ENCODE results near the gene PCSK4. TPM values are rescaled to one million over a fixed set of nuclear protein-coding genes. Genes with fewer than 3 reads are reported as not detected.
"Not testable (repeated sequence)": the region's sequence is repeated elsewhere in the genome, so short reads cannot be mapped to it uniquely, and the experiment has no call there.

The PCSK4 gene
- total RNA-seq, 1 experiment from 2014 or later, result 9.1 TPM

DNA sequence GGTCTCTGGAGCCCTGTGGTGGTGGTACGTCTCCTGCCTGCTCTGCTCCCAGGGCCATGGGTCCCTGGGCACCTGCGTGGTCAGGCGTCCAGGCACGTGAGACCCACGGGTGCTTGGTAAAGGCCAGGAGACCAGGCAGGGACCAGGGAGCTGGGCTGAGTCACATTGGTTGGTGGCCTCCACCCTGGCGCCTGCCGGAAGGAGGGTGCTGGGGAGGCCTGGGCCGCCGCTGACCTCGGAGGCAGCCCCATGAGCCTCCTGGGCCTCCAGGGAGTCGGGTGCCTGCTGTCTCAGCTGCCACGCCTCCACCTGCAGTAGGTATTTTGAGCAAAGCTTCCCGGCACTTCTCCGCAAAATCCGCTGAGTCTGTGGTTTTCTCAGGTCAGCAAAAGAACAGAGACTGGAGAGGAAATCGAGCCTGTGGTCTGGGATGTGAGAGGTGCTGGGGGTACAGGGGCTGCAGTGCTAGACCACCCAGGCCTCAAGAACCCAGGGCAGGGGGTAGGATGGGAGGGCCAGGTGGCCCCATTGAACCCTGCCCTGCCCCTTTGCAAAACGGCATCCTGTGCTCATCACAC, 30.1 kb upstream of the PCSK4 start:
- no peaks in the 10 kb centered on the region for H3K23me2 ChIP-seq (ENCODE audit: insufficient read length, low read depth, low read length, poor library complexity, severe bottlenecking)
- H4K5ac ChIP-seq (ENCODE audit: insufficient read length, low read depth, low read length), result no peak overlapping the region
- Mint-ChIP-seq H3K27ac (no peak overlapping the region), H3K27me3 (ENCODE audit: low read depth) (peaks cover 81% of the 10 kb centered on the region), H3K36me3 (ENCODE audit: insufficient read depth in 1 of 3, low read depth in 3 of 3) (no peaks in the 10 kb centered on the region), H3K4me3 (no peak overlapping the region), H3K4me1 (peaks cover 6 to 7% of the 10 kb centered on the region in 2 experiments; a peak in 3 of 4 replicates), H3K9me3 (peaks cover 0 to 14% of the 10 kb centered on the region in 2 experiments; a peak in 3 of 5 replicates)
- TF ChIP-seq, protein P1, sequence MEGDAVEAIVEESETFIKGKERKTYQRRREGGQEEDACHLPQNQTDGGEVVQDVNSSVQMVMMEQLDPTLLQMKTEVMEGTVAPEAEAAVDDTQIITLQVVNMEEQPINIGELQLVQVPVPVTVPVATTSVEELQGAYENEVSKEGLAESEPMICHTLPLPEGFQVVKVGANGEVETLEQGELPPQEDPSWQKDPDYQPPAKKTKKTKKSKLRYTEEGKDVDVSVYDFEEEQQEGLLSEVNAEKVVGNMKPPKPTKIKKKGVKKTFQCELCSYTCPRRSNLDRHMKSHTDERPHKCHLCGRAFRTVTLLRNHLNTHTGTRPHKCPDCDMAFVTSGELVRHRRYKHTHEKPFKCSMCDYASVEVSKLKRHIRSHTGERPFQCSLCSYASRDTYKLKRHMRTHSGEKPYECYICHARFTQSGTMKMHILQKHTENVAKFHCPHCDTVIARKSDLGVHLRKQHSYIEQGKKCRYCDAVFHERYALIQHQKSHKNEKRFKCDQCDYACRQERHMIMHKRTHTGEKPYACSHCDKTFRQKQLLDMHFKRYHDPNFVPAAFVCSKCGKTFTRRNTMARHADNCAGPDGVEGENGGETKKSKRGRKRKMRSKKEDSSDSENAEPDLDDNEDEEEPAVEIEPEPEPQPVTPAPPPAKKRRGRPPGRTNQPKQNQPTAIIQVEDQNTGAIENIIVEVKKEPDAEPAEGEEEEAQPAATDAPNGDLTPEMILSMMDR (conservative IDR thresholded peaks at IDR 0.05), result no peak
- no peak overlapping the region for H3K18ac ChIP-seq (ENCODE audit: insufficient read length, low read depth, low read length)
- no peak overlapping the region for H2BK120ac ChIP-seq (ENCODE audit: low read depth, low read length, poor library complexity, severe bottlenecking)
- H2AFZ ChIP-seq (ENCODE audit: low read length), result no peak overlapping the region
- DNase-seq, result no peak
- no peaks in the 10 kb centered on the region for H3K4me1 ChIP-seq (ENCODE audit: insufficient read depth, low read length)
- no peak overlapping the region for H3K4ac ChIP-seq (ENCODE audit: low read depth, low read length)
- H3K23ac ChIP-seq (ENCODE audit: insufficient read length, low read depth, low read length), result no peak overlapping the region
- no peak overlapping the region for H2BK12ac ChIP-seq (ENCODE audit: insufficient read length, low read depth, low read length)
- no peaks in the 10 kb centered on the region for H3K9me3 ChIP-seq (ENCODE audit: control insufficient read depth, low read depth, low read length)
- no peak overlapping the region for H2BK15ac ChIP-seq (ENCODE audit: low read depth, low read length)
- H4K8ac ChIP-seq (replicated peaks; ENCODE audit: insufficient read length, low read depth, low read length), result no peak overlapping the region
- no CpG with 5 or more reads among the region's 17 CpGs for WGBS (ENCODE audit: extremely low coverage, insufficient read length, low lambda C conversion rate)
- no peak overlapping the region for H3K56ac ChIP-seq (ENCODE audit: insufficient read length, low read depth, low read length)
- H3K79me1 ChIP-seq (ENCODE audit: insufficient read depth, low read depth, low read length, poor library complexity, severe bottlenecking), result no peaks in the 10 kb centered on the region
- H3K4me2 ChIP-seq (ENCODE audit: insufficient read depth, insufficient read length, low read length), result no peak overlapping the region
- no peak overlapping the region for H3K27ac ChIP-seq (ENCODE audit: insufficient read length, low read depth, low read length)
- no peak overlapping the region for H2BK5ac ChIP-seq (ENCODE audit: insufficient read length, low read length)
- no peaks in the 10 kb centered on the region for H3K79me2 ChIP-seq (ENCODE audit: insufficient read depth, low read length)
- peaks cover 16% of the 10 kb centered on the region; the same call in 1 of the 2 replicates for H3K27me3 ChIP-seq (ENCODE audit: insufficient read depth, low read length)
- no peak overlapping the region for H4K91ac ChIP-seq (ENCODE audit: insufficient read length, low read depth, low read length)
- H3T11ph ChIP-seq (ENCODE audit: low read length), result no peak overlapping the region
- H4K20me1 ChIP-seq (ENCODE audit: control insufficient read depth, insufficient read depth, insufficient read length), result no peaks in the 10 kb centered on the region
- no peak overlapping the region for H2BK20ac ChIP-seq (ENCODE audit: low read depth, low read length, poor library complexity, severe bottlenecking)
- H3K9ac ChIP-seq (ENCODE audit: extremely low read depth, insufficient read length, low read length), result no peak overlapping the region
- no peak overlapping the region for H2AK5ac ChIP-seq (ENCODE audit: insufficient read length, low read length)
- H3K14ac ChIP-seq (ENCODE audit: insufficient read depth, low read length), result no peak overlapping the region; the same call in 1 of the 2 replicates

DNA sequence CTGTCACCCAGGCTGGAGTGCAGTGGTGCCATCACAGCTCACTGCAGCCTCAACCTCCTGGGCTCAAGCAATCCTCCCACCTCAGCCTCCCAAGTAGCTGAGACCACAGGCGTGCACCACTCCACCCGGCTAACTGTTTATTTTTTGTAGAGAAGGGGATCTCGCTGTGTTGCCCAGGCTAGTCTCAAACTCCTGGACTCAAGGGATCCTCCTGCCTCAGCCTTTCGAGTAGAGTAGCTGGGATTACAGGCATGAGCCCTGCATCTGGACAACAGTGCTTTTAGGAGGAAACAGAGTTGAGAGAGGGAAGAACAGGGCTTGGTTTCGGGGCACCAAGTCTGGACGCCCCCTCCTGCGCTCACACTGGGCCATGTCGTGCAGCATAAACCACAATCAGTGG, 29.7 kb upstream of the PCSK4 start:
- H2BK5ac ChIP-seq (ENCODE audit: insufficient read length, low read length); H3K18ac ChIP-seq (ENCODE audit: insufficient read length, low read depth, low read length); H4K91ac ChIP-seq (ENCODE audit: insufficient read length, low read depth, low read length); H2BK15ac ChIP-seq (ENCODE audit: low read depth, low read length); H3K27ac ChIP-seq (ENCODE audit: insufficient read length, low read depth, low read length); H2AFZ ChIP-seq (ENCODE audit: low read length); H3K9ac ChIP-seq (ENCODE audit: extremely low read depth, insufficient read length, low read length); H3K56ac ChIP-seq (ENCODE audit: insufficient read length, low read depth, low read length); H3K9me3 ChIP-seq (ENCODE audit: control insufficient read depth, low read depth, low read length); H4K5ac ChIP-seq (ENCODE audit: insufficient read length, low read depth, low read length); H3K14ac ChIP-seq (ENCODE audit: insufficient read depth, low read length); H3K23me2 ChIP-seq (ENCODE audit: insufficient read length, low read depth, low read length, poor library complexity, severe bottlenecking); H3K27ac Mint-ChIP-seq; H2BK120ac ChIP-seq (ENCODE audit: low read depth, low read length, poor library complexity, severe bottlenecking); H3T11ph ChIP-seq (ENCODE audit: low read length); H2BK20ac ChIP-seq (ENCODE audit: low read depth, low read length, poor library complexity, severe bottlenecking); H3K4me1 ChIP-seq (ENCODE audit: insufficient read depth, low read length); H3K4me1 Mint-ChIP-seq; H3K23ac ChIP-seq (ENCODE audit: insufficient read length, low read depth, low read length); H2AK5ac ChIP-seq (ENCODE audit: insufficient read length, low read length); H3K79me2 ChIP-seq (ENCODE audit: insufficient read depth, low read length); H2BK12ac ChIP-seq (ENCODE audit: insufficient read length, low read depth, low read length); H3K79me1 ChIP-seq (ENCODE audit: insufficient read depth, low read depth, low read length, poor library complexity, severe bottlenecking); H4K8ac ChIP-seq (replicated peaks; ENCODE audit: insufficient read length, low read depth, low read length); H3K4me2 ChIP-seq (ENCODE audit: insufficient read depth, insufficient read length, low read length); DNase-seq; H4K20me1 ChIP-seq (ENCODE audit: control insufficient read depth, insufficient read depth, insufficient read length); H3K36me3 Mint-ChIP-seq (ENCODE audit: insufficient read depth in 1 of 3, low read depth in 3 of 3); H3K4me3 Mint-ChIP-seq; H3K4ac ChIP-seq (ENCODE audit: low read depth, low read length): not testable (repeated sequence)
- WGBS (ENCODE audit: extremely low coverage, insufficient read length, low lambda C conversion rate), result no CpG with 5 or more reads among the region's 8 CpGs
- H3K27me3 Mint-ChIP-seq (ENCODE audit: low read depth), result peaks cover 81% of the 10 kb centered on the region
- H3K27me3 ChIP-seq (ENCODE audit: insufficient read depth, low read length), result peaks cover 13% of the 10 kb centered on the region; the same call in 1 of the 2 replicates
- H3K9me3 Mint-ChIP-seq, result peaks cover 0 to 14% of the 10 kb centered on the region in 2 experiments; a peak in 3 of 5 replicates
